ENCODE results near the gene AGAP4.
"Not testable (repeated sequence)": the region's sequence is repeated elsewhere in the genome, so short reads cannot be mapped to it uniquely, and the experiment has no call there.

GRCh38 chr10:45804996-45805395 is 42.3 kb downstream of the AGAP4 start:
- not testable (repeated sequence) for TF ChIP-seq CTCF (IDR thresholded peaks at IDR 0.05; ENCODE audit: insufficient read depth, low read depth, low read length); EZH2 (IDR thresholded peaks at IDR 0.05; ENCODE audit: insufficient read depth, low read length)

Measured in astrocyte (in vitro differentiated cells and primary cell).